A549 (cell line): Measurements from ENCODE around the gene KCNQ5.

Source experiments
- BCL3 ChIP-seq: fragments of >200 bp; sonication (Bioruptor Twin); formaldehyde crosslinking; IDR thresholded peaks from 3 replicates; pipeline ENCODE4 v1.6.1; 2016
- CTCF ChIP-seq: fragments of >200 bp; sonication (Bioruptor Twin); formaldehyde crosslinking; IDR thresholded peaks from 3 replicates; pipeline ENCODE4 v1.5.1; 2016
- HDAC2 ChIP-seq: fragments of 200-600 bp; sonication (generic); IDR thresholded peaks from 2 replicates; pipeline ENCODE4 v1.6.1; 2016
- HOXB13 ChIP-seq: fragments of 250-450 bp; sonication (Bioruptor Pico); IDR thresholded peaks from 2 replicates; pipeline ENCODE4 v1.5.0; 2020; ENCODE audit warnings: low read depth, mild to moderate bottlenecking, moderate library complexity
- JUN ChIP-seq, 2 experiments: fragments of >200 bp; sonication (Bioruptor Twin); formaldehyde crosslinking; IDR thresholded peaks; 2 replicates in 1 of 2; 3 replicates in 1 of 2; pipeline ENCODE4 v1.6.1; 2016 to 2017
- JUNB ChIP-seq: fragments of >200 bp; sonication (Bioruptor Twin); formaldehyde crosslinking; IDR thresholded peaks from 2 replicates; pipeline ENCODE4 v1.6.1; 2016
- MAFK ChIP-seq: fragments of 450-650 bp; IDR thresholded peaks from 2 replicates; pipeline ENCODE4 v1.6.1; 2014; ENCODE audit not compliant: partially characterized antibody
- PHF8 ChIP-seq: fragments of 200-600 bp; sonication (generic); IDR thresholded peaks from 2 replicates; pipeline ENCODE4 v1.6.1; 2016; ENCODE audit warnings: low read depth, mild to moderate bottlenecking, antibody characterized with exemption, moderate library complexity, borderline replicate concordance
- POLR2A ChIP-seq: IDR thresholded peaks from 2 replicates; pipeline ENCODE4 v1.6.1; 2012; ENCODE audit warnings: mild to moderate bottlenecking, low read length
- POLR2AphosphoS2 ChIP-seq: conservative IDR thresholded peaks from 2 replicates; pipeline ENCODE4 v1.6.1; 2012; ENCODE audit warnings: low read length, improper control_type of control experiment, inconsistent platforms
- RCOR1 ChIP-seq: fragments of 150-350 bp; IDR thresholded peaks from 2 replicates; pipeline ENCODE4 v1.6.1; 2014; ENCODE audit warnings: antibody characterized with exemption, low read length, low read depth
- USF2 ChIP-seq: fragments of 450-650 bp; IDR thresholded peaks from 2 replicates; pipeline ENCODE4 v1.6.1; 2014; ENCODE audit warnings: antibody characterized with exemption
- TF ChIP-seq, protein P1 (sequence below): fragments of 250-450 bp; sonication (Bioruptor Pico); IDR thresholded peaks from 2 replicates; pipeline ENCODE4 v1.5.0; 2020; ENCODE audit warnings: low read depth, mild to moderate bottlenecking, moderate library complexity

- no peak for TF ChIP-seq RCOR1
- no peak for TF ChIP-seq BCL3
- no peak for TF ChIP-seq JUNB
- TF ChIP-seq PHF8, result no peak
- no peak for TF ChIP-seq CTCF
- no peak for TF ChIP-seq JUN (IDR thresholded peaks at IDR 0.05)
- no peak for TF ChIP-seq USF2
- TF ChIP-seq, protein P1, sequence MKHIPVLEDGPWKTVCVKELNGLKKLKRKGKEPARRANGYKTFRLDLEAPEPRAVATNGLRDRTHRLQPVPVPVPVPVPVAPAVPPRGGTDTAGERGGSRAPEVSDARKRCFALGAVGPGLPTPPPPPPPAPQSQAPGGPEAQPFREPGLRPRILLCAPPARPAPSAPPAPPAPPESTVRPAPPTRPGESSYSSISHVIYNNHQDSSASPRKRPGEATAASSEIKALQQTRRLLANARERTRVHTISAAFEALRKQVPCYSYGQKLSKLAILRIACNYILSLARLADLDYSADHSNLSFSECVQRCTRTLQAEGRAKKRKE (CRISPR knock-in tag), result no peak
- no peak for TF ChIP-seq POLR2A
- no peak for TF ChIP-seq HDAC2
- TF ChIP-seq HOXB13 (CRISPR knock-in tag), result no peak
- no peak for TF ChIP-seq POLR2AphosphoS2
- TF ChIP-seq MAFK, result no peak
Observed at GRCh38 chr6:73227606-73228255, 605.9 kb downstream of the KCNQ5 start.
